Stimulated activated CD8-positive, alpha-beta memory T cell treated with anti-CD3 and anti-CD28 coated beads, Interleukin-15, amount 100 ng/mL, for 4 hours (primary cell): ENCODE data around the gene RHBDF1.
"Not testable (repeated sequence)": the region's sequence is repeated elsewhere in the genome, so short reads cannot be mapped to it uniquely, and the experiment has no call there.

ENCODE experiments used
- DNase-seq, 2 donors: peaks; one replicate each; pipeline ENCODE4 v3.0.0-alpha.2; 2020; ENCODE audit warnings: low read depth in 2 of 2

Gene RHBDF1

DNA sequence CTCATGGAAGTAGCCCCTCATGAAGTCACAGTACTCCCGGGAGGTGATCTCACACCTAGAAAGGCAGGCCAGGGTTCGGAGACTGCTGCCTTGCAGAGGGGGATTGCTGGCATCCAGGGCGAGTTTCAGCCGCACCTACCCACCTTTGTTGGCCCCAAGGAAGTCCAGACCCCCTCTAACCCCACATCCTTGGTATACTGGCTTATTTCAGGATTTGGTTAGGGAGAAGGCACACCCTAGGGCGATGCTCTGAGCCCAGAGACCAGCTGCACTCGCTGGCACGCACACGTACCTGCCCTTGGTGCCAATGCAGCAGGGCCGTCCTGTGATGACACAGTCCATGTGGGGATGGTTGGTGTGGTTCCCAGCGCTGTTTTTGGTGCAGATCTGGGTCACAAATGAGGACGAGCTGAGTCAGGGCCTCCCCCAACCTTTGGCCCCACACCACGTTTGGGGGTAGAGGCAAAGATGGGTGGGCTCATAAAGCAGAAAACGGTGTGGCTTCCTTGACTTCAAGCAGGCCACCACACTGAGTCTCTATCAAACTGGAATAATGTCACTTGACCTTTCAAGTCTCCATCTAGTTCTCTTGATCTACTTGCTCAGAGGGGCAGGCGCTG, 12.9 kb downstream of the RHBDF1 start:
- no peak for DNase-seq

DNA sequence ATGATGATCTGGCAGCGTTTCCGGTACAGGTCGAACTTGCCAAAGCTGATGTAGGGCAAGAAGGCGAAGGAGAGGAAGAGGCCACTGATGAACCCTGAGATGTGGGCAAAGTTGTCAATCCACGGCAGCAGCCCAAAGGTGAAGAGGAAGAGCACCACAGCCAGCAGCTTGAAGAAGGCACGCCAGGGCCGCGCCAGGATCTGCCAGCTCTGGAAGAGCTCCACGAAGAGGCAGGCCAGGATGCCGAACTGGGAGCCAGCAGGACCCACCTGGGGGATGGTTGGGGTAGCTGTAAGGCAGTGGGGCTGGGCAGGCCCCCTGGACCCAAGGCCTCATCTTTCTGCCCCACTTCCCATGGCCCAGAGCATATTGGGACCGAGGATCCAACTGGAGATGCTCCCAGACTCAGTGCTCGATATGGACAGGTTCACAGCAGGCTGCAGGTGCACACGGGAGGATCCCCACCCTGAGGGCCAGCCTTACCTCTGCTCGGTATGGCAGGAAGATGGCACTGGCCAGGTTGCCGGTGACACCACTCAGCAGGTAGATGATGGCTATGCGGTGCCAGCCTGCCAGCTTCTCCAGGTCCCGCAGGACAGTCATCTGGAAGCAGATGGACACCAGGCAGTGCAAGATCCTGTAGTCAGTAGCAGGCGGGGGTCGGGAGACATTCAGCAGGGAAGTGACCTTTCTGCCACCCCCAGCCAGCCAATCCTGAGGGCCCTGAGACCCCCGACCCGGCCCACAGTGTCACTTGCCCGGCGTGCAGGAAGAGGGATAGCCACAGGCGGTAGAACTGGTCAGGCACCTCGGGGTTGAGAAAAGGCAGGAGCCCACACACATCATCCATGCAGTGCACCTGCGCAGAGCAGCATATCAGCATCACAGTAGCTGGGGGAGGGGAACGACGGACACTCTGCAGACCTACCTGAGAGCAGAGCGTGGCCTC, 13.7 kb downstream of the RHBDF1 start:
- no peak for DNase-seq

DNA sequence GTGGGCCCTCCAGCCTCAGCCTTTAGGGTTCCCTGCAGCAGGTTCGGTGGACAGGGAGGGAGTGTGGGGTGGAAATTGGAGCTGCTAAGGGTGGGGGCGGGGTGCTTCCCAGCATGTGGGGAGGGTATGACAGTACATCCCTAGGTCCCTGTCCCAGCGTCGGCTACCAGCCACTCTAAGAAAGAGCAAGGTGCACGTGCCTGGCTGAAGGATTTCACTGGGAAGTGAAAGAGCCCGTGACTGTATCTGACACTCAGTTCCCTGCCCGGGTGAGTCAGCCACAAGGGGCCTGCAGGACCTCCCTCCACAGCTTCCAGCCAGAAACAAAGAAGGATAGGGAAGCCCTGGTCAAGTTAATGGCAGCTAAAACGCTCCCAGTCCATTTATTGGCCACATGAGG, 14.7 kb downstream of the RHBDF1 start:
- DNase-seq: no peak

DNA sequence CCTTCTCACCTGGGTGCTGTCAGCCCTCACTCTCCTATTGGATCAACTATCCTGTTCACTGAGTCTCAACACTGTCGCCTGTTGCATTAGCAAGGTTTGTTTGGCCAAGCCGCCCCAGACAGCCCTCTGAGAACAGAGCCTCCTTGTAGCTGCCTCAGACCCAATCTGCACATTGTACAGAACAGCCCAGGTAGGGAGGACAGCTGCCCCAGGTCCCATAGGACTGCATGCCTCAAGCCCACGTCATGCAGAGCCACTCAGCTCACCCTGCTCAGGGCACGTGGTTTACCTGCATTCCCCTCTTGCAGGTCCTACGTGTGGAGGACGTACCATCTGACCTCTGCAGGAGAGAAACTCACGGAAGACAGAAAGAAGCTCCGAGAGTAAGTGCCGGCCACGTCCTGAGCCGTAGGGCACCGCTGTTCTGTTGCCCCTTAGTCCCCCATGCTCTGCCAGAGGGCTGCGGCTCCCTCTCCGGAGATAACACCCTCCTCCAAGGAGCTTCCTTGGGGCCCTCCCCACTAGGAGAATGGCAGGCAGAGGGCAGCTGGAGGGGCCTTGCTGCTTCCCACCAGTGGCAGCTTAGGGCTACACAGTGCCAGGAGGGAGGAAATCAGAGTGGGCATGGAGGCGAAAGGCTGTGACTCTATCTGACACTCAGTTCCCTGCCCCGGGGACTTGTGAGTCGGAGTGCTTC, 16.1 kb downstream of the RHBDF1 start:
- no peak for DNase-seq

DNA sequence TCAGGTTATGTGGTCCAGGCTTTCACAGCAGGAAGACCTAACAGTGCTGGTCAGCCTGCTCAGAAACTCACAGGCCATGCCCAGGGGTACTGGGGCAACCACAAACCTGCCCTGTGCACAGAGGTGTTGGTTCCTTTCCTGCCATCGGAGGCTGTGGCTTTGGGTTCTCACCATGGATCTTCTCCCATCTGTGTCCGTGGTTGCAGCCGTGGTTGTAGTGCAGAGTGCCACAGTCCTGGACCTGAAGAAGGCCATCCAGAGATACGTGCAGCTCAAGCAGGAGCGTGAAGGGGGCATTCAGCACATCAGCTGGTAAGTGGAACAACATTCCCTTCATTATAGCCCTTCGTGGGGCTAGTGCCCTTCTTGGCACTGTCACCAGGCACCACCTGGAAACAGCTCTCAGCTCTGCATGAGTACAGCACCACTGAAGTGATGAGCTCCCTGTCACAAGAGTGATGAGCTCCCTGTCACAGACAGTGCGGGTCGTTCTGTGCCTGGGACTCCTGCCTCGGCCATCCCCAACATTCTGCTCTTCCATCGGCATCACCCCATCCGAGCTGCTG, 16.8 kb downstream of the RHBDF1 start:
- no peak for DNase-seq

DNA sequence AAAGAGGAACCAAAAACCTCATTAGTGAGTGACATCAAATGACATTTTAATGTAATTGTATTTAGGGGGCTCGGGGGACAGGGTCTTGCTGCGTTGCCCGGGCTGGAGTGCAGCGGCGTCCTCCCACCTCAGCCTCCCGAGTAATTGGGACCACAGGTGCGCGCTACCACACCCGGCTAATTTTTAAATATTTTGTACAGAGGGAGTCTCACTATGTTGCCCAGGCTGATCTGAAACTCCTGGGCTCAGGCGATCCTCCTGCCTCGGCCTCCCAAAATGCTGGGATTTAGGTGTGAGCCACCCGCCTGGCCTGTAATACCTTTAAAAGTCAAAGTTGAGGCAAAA, 18.2 kb downstream of the RHBDF1 start:
- no peak for DNase-seq

DNA sequence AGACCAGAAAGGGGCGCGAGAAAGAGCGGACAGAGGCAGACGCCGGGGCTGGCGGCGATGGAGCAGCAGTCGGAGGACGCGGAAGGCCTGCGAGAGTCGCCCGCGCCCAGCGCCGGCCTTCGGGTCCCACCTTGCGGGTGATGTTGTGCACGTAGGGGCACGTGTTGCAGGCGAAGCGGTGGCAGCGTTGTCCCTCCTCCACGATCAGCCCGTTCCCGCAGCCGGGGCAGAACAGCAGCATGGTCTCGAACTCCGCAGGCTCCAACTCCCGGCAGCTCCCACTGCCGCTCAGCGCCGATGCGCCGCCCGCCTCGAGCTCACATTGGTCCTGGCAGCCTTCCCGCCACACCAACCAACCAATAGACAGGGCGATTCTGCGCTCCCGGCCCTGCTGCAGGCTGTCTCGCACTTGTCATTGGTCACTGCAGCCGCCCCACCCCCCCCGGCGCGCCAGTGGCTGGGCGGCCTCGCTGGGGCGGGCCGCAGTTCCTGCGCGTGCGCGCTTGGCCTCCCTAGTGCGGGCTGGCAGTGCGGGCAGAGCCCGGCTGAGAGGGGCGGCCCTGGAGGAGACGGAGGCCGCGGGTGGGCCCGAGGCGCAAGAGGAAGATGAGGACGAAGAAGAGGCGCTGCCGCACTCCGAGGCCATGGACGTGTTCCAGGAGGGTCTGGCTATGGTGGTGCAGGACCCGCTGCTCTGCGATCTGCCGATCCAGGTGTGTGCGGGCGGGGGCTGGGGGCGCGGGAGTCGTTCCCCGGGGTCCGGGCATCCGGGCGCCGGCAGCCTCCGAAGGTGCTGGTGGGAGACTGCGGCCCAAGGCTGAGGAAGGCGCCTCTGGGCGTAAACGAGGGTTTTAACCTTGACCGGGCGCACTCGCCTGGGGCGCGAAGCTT, 18.8 kb downstream of the RHBDF1 start, which contains the start of the genes POLR3K and SNRNP25:
Gene POLR3K (minus strand): TSS at position 263 of the 891 bp plus-strand sequence. CDS start 22 bp downstream, at position 241.
Gene SNRNP25 (plus strand): TSS at position 483 of the 891 bp plus-strand sequence. CDS start 189 bp downstream, at position 672.
- DNase-seq: peak; percentile 94 to 96

DNA sequence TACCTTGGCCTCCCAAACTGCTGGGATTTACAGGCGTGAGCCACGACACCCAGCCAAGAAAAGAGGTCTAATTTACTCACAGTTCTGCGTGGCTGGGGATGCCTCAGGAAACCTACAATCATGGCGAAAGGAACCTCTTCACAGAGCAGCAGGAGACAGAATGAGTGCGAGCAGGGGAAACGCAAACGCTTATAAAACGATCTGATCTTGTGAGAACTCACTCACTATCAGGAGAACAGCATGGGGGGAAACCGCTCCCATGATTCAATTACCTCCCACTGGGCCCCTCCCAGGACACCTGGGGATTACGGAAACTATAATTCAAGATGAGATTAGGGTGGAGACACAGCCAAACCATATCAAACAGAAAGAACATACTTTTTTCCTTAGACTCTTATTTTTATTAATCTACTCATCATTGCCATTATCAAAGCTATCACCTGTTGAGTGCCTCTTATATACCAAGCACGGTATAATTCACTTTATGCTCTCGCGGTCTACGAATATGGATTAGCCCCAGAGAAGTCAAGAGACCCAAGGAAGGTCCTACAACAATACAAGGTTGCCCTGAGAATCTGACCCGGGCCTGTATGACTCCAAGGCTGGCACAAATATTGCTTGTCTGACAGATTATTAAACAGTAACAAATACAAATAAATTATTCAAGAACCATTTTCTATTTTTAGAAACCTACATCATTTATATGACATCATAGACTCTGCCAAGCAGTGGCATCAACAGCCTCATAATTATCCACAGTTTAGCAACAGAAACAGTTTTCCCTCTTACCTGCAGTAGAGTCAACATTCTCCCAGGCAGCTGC, 21.5 kb downstream of the RHBDF1 start:
- DNase-seq: no peak

DNA sequence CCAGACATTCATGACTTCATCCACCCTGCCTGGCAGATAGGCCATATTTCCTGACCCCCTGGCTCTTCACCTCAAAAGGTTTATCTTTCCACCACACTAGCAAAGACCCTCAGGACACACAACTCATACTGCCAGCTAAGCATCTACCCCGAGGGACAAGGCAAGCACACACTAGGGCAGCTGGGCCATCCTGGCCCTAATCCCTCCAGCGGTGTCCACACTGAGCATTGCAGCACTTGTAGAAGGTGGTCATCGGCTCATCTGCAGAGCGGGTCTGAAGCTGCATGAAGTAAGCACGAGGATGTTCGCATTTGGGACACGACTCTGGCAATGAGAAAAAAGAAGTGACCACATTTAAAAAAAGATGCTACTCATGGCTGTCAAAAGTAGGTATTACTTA, 25.2 kb downstream of the RHBDF1 start:
- DNase-seq: no peak

DNA sequence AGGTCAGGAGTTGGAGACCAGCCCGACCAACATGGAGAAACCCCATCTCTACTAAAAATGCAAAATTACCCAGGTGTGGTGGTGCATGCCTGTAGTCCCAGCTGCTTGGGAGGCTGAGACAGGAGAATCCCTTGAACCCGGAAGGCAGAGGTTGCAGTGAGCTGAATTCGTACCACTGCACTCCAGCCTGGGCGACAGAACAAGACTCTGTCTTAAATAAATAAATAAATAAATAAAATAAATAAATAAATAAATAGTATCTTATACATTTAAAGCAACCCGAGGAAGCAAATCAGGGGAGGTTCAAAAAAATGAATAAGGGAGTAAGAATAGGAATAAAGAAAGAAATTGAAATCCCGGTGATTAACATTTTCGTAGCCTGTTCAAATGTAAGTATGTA, 25.9 kb downstream of the RHBDF1 start:
- DNase-seq: not testable (repeated sequence)

DNA sequence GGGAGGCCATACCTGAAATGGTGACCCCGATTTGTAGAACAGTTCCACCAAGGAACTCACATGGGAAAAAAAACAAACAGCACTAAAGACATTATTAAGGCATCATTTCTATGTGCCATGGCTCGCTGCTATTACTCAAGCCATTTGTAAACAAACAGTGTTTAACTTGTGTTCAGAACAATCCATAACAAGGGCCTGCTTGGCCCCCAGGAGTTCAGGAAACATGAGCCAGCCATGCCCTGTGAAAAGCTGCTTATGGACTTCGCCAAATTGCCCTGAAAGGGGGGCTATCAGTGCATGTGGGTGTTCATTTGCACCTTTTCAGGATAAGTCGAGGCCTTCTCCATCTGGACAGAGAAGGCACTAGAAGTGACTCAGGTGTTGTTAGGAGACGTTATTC, 27.0 kb downstream of the RHBDF1 start:
- DNase-seq: no peak

DNA sequence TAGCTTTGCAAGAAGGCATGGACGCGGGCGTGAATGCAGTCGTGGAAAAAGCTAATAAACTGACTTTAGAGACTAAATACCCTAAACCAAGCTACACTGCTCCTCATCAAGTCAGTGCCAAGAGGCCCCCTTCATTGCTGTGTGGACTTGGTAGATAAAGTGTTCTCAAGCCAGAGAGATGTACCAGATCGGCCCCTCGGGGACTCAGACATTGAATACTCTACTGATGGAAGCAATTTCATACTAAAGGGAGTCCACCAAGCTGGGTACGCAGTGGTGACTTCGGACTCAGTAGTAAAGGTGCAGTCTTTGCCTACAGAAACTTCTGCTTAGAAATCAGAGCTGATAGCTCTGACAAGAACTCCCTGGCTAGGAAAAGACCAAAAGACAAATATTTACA, 27.8 kb downstream of the RHBDF1 start:
- DNase-seq: no peak

DNA sequence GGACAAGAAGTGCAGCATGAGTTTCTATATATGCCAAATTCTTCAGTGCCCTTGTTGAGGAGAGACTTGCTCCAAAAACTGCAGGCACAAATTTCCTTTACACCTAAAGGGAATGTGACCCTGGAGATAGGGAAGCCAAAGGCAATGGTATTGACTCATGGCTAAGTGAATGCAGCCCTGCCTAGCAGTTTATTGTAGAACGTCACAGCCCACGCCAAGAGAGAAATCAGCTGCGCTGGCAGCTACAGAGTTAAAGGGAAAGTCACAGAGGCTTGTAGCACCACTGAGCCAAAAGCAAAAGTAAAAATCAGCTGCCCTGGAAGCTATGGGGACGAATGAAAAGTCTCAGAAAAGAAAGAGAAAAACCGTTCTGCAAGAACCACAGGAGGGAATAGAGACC, 29.1 kb downstream of the RHBDF1 start:
- no peak for DNase-seq

DNA sequence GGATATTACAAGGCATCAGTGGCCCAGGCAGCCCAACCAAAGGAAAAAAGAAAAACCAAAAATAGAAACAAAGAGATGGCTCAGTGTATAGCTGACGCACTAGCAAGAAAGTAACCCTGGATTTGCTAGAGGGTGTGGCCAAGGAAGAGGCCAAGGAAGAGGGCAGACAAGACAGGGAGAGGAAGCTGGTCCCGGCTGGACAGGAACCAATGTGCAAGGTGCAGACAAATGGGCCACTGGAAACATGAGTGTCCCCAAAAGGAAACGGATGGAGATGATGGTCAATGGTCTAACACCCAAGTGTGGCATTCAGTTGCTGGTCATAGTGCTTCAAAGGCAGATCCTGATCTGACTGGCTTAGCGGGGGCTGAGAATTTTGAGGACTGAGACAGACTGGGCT, 29.7 kb downstream of the RHBDF1 start:
- no peak for DNase-seq

DNA sequence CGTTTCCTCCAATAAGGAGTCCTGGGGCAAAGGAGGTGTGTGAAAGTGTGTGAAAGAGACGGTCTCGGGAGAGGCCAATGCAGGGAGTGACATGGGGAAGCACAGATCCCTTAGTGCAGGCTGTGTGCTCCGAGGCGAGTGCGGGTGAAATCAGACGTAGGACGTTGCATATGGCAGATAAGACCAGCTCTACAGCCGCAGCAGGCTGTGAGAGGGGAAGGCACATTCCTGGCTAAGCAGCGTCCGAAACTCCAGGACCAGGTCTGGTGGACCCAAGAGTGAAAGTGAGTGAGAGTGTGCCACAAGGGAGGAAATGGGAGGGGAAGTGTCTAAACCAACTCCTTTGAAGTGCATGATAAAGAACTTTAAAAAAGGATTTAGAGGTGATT, 30.4 kb downstream of the RHBDF1 start:
- no peak for DNase-seq

DNA sequence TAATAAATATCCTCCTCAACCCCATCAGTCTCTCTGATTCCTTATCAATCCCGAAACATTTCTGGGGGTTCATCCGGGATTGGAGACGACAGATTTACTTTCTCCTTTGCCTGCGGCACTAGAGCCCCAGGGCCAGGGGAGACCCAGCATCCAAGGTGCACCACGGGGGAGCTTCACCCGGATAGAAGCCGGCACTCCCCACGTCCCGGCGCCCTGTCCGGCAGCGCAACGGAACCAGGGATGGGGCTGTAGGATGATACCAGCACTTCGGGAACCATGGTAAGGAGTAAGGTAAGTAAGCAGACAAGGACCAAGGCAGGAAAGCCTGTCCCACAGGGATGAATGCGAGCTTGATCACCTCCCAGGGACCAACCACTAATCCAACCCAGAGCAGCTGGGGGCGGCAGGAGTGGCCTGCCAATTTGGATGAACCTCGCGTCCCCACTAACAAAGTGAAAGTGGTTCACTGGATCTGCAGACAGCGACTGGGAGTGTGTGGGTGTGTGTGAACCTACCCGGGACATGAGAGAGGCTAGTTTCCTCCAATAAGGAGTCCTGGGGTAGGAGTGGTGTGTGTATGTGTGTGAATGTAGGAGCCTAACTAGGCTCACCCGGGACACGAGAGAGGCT, 30.9 kb downstream of the RHBDF1 start:
- DNase-seq: no peak

DNA sequence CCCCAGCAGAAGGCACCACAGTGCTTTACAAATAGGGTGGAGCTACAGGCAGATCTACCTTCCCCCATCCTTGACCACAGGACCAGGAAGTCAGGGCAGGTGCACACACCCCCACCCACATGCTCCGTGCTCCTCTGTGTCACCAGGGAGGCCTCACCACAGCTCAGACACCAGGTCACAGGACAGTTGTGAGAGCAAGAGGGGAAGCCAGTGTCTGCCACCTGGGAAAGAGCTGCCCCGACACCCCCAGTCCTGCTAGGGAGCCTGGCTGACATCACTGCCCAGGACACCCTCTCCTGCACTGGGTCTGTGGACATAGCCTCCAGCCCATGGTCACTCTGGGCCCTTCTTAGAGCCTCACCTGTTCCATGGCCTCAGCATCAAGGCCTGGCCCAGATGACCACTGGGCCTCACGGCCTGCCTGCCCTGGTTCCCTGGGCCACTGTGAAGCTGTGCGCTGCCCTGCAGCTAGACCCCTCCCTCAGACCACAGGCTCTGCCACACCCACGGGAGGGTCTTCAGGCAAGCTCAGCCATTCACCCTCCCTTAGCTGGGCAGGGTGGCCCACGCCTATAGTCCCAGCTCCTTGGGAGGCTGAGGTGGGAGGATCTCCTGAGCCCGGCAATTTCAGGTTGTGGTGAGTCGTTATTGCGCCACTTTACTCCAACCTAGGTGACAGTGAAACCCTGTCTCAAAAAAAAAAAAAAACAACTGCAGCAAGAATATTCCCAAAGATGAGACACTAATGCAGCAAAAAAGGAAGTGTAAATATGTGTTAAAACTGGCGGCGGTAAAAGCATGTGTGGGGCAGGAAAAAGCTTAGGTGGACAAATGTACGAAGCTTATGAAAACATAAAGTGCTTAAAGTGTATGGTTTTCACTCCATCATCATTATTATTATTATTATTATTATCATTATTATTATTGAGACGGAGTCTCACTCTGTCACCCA, 33.2 kb downstream of the RHBDF1 start:
- DNase-seq: peak; percentile 15 to 32

DNA sequence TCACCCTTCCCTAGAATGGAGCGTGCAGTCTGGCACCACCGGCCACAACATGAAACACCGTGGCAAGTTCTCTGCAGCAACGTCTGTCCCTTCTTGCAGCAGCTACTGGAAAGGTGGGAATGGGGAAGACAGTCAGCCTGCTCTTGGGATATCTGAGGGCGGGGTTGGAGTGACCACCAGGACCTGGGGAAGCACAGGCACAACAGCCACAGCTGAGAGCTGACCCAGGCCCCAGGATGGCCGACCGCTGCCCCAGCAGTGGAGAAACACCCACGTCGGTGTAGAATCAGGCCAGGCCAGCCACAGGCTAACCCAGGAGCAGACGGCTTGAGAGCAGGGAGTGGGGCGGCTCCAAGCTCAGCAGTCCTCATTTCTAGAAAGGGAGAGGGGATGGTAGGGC, 34.2 kb downstream of the RHBDF1 start:
- not testable (repeated sequence) for DNase-seq

DNA sequence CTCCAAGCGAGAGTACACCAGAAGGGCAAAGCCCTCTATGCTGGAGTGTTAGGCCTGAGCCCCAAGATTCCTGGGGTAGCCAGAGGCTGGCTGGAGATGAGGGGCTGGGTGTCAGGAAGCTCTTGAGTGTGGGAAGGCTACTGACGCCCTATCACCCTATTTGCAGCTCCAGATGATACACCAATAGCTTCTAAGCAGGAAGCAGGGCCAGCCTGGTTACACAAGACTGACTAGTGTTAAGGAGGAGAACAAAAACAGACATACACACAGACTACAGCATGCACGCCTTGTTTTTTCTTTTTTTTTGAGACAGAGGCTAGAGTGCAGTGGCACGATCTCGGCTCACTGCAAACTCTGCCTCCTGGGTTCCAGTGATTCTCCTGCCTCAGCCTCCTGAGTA, 34.9 kb downstream of the RHBDF1 start:
- DNase-seq: no peak
